NT2/D1 (cell line): Measurements from ENCODE around the gene LYSET.
"Not testable (repeated sequence)": the region's sequence is repeated elsewhere in the genome, so short reads cannot be mapped to it uniquely, and the experiment has no call there.

Experiments used
- DNase-seq: peaks from one replicate; pipeline ENCODE4 v3.0.0-alpha.2; 2011; ENCODE audit warnings: low read depth, low spot score
- H3K27me3 ChIP-seq: 2 replicates; pipeline ENCODE4 v1.6.0; 2011; ENCODE audit warnings: mild to moderate bottlenecking; ENCODE audit not compliant: insufficient read length, insufficient read depth
- H3K36me3 ChIP-seq: 2 replicates; pipeline ENCODE4 v1.6.1; 2011; ENCODE audit warnings: mild to moderate bottlenecking, low read length, mixed read lengths; ENCODE audit not compliant: insufficient read depth, insufficient read length
- H3K4me1 ChIP-seq: 2 replicates; pipeline ENCODE4 v1.5.1; 2011; ENCODE audit not compliant: insufficient read depth, insufficient read length
- H3K4me3 ChIP-seq: 2 replicates; pipeline ENCODE4 v1.5.1; 2011; ENCODE audit warnings: low read depth; ENCODE audit not compliant: insufficient read length
- H3K9ac ChIP-seq: 2 replicates; pipeline ENCODE4 v1.6.0; 2011; ENCODE audit warnings: low read depth; ENCODE audit not compliant: insufficient read length
- H3K9me3 ChIP-seq: 2 replicates; pipeline ENCODE4 v1.5.1; 2011; ENCODE audit warnings: mild to moderate bottlenecking, low read length; ENCODE audit not compliant: insufficient read depth
- SUZ12 ChIP-seq: IDR thresholded peaks from 2 replicates; pipeline ENCODE4 v1.6.1; 2011; ENCODE audit not compliant: insufficient read length, insufficient read depth; ENCODE audit errors: extremely low read depth
- YY1 ChIP-seq: IDR thresholded peaks from 2 replicates; pipeline ENCODE4 v1.6.1; 2011; ENCODE audit not compliant: insufficient read length, insufficient read depth
- ZNF274 ChIP-seq: IDR thresholded peaks from 2 replicates; pipeline ENCODE4 v1.6.1; 2011; ENCODE audit warnings: mild to moderate bottlenecking, low read depth, low read length

LYSET gene

GRCh38 chr14:93148979-93149378, 36.1 kb upstream of the LYSET start:
- H3K27me3 ChIP-seq = no peaks in the 10 kb centered on the region
- no peak for TF ChIP-seq ZNF274
- TF ChIP-seq SUZ12 = no peak
- no peak for TF ChIP-seq YY1
- H3K9me3 ChIP-seq = no peaks in the 10 kb centered on the region
- DNase-seq = no peak
- no peak overlapping the region for H3K4me3 ChIP-seq
- no peaks in the 10 kb centered on the region for H3K36me3 ChIP-seq
- H3K9ac ChIP-seq = no peak overlapping the region
- peaks cover 1% of the 10 kb centered on the region for H3K4me1 ChIP-seq

GRCh38 chr14:93150227-93151208, 34.6 kb upstream of the LYSET start:
- no peaks in the 10 kb centered on the region for H3K36me3 ChIP-seq
- no peak for DNase-seq
- H3K27me3 ChIP-seq = no peaks in the 10 kb centered on the region
- H3K4me1 ChIP-seq = peaks cover 1% of the 10 kb centered on the region
- H3K9me3 ChIP-seq = no peaks in the 10 kb centered on the region
- no peak overlapping the region for H3K4me3 ChIP-seq
- no peak for TF ChIP-seq ZNF274
- TF ChIP-seq YY1 = no peak
- H3K9ac ChIP-seq = no peak overlapping the region

GRCh38 chr14:93153121-93153520, 32.0 kb upstream of the LYSET start:
- H3K9me3 ChIP-seq = no peaks in the 10 kb centered on the region
- TF ChIP-seq ZNF274 (no peak), YY1 (no peak), SUZ12 (no peak)
- H3K9ac ChIP-seq = no peak overlapping the region
- H3K4me3 ChIP-seq = no peak overlapping the region
- no peaks in the 10 kb centered on the region for H3K36me3 ChIP-seq
- no peak for DNase-seq
- no peaks in the 10 kb centered on the region for H3K27me3 ChIP-seq
- H3K4me1 ChIP-seq = peaks cover 1% of the 10 kb centered on the region

- H3K36me3 ChIP-seq = no peaks in the 10 kb centered on the region
- no peaks in the 10 kb centered on the region for H3K27me3 ChIP-seq
- H3K9me3 ChIP-seq = no peaks in the 10 kb centered on the region
- H3K4me3 ChIP-seq = no peak overlapping the region
- no peak overlapping the region for H3K9ac ChIP-seq
- no peaks in the 10 kb centered on the region for H3K4me1 ChIP-seq
- TF ChIP-seq SUZ12 (no peak), ZNF274 (no peak), YY1 (no peak)
- no peak for DNase-seq
These were observed 29.4 kb upstream of the LYSET start for GRCh38 chr14:93155667-93156066.

- Histone ChIP-seq H3K27me3 (no peaks in the 10 kb centered on the region), H3K36me3 (no peaks in the 10 kb centered on the region), H3K9me3 (no peaks in the 10 kb centered on the region), H3K9ac (no peak overlapping the region), H3K4me1 (no peaks in the 10 kb centered on the region), H3K4me3 (no peak overlapping the region)
- no peak for TF ChIP-seq ZNF274
- no peak for TF ChIP-seq SUZ12
- no peak for TF ChIP-seq YY1
- DNase-seq = no peak
These were observed 28.3 kb upstream of the LYSET start for GRCh38 chr14:93156693-93157369.

GRCh38 chr14:93158349-93158748, 26.8 kb upstream of the LYSET start:
- DNase-seq = not testable (repeated sequence)

GRCh38 chr14:93159625-93160352, 25.3 kb upstream of the LYSET start:
- not testable (repeated sequence) for H3K9me3 ChIP-seq, H3K4me3 ChIP-seq, H3K27me3 ChIP-seq, H3K9ac ChIP-seq, H3K4me1 ChIP-seq, H3K36me3 ChIP-seq, DNase-seq

More at GRCh38 chr14:93158349-93158748, 26.8 kb upstream of the LYSET start:
- H3K4me3 ChIP-seq, H3K9ac ChIP-seq, H3K36me3 ChIP-seq, H3K4me1 ChIP-seq, H3K27me3 ChIP-seq, H3K9me3 ChIP-seq: not testable (repeated sequence)
